HG03460 (cell line): ENCODE measurements around the gene NAV3.

Source experiments
- ATAC-seq: cut with Tn5 transposase; IDR thresholded peaks from one replicate; pipeline ENCODE4 v1.9.1; 2021; ENCODE audit not compliant: unreplicated experiment

Gene NAV3

DNA sequence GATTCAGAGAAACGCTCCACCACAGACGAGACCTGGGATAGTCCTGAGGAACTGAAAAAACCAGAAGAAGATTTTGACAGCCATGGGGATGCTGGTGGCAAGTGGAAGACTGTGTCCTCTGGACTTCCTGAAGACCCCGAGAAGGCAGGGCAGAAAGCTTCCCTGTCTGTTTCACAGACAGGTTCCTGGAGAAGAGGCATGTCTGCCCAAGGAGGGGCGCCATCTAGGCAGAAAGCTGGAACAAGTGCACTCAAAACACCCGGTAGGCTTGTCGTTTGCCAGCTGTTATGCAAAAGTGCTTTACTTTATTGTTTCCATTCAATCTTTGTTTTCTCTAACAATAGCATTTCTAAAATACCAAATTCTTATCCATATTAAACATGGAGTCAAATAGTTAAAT is 287.3 kb downstream of the NAV3 start:
- ATAC-seq, result no peak

DNA sequence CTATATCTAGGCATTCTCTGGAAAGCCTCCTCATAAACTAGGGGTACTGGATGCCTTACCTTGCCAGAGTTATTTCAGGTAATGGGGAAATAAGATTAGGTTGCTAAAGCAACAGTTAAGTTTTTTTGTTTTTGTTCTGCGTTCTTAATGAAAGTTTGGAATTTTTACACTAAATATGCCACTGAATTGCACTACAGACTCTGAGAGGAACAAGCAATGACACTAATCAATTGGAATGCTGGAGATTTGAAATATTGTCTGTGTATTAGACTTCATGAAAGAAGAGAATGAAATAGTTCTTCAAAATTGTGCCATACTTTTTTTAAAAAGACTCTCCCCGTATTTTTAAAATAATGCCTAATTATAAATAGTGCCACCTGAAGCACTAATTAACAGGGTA is 287.8 kb downstream of the NAV3 start:
- ATAC-seq, result no peak

DNA sequence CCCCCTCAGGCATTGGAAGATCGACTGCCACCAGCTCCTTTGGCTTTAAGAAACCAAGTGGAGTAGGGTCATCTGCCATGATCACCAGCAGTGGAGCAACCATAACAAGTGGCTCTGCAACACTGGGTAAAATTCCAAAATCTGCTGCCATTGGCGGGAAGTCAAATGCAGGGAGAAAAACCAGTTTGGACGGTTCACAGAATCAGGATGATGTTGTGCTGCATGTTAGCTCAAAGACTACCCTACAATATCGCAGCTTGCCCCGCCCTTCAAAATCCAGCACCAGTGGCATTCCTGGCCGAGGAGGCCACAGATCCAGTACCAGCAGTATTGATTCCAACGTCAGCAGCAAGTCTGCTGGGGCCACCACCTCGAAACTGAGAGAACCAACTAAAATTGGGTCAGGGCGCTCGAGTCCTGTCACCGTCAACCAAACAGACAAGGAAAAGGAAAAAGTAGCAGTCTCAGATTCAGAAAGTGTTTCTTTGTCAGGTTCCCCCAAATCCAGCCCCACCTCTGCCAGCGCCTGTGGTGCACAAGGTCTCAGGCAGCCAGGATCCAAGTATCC is 288.7 kb downstream of the NAV3 start:
- ATAC-seq, result no peak

DNA sequence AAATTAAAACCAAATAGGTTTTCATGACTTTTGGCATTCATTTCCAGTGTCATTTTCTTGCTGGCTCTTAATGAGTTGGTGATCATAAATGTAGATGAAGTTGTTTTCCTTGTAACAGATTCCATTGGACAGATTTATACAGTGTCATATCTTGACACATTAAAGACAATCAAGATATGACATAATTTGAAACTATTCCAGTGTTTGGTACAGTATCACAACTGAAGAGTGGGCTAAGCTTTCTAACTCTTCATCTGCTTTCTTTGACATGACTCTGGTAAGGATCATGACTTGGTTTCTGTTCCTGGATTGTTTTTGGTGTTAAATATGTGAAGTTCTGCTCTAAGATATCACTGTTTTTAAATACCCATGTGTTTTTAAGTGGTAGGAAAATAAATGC is 289.6 kb downstream of the NAV3 start:
- ATAC-seq, result no peak

DNA sequence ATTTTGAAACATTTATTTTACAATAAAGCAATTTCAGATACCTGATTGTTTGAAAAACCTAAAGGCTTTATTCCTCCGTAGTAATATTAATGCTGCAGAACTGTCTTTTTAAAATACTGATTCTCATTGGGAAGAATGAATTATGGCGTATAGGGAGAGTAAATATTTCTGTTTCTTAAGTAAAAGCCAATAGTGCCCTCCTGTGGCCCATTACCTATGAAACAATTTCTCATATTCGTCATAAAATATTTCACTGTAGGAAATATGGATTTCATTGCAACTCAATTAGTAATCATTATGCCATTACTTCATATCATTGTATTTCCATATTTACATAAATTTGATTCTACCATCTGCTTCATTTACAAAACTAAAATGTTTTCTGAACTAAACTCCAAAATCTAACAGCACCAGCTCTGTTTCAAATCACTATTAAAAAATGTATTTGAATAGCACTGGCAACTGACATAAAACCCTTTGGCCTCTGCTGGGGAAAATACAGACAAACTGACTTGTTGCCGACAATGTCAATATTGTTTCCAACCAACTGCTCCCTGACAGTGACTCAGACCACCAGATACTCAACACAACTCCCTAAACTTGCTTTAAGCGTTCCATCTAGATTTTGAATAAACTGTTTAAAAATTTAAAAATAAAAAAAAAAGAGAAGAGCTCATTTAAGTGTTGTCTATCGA is 290.3 kb downstream of the NAV3 start:
- no peak for ATAC-seq

DNA sequence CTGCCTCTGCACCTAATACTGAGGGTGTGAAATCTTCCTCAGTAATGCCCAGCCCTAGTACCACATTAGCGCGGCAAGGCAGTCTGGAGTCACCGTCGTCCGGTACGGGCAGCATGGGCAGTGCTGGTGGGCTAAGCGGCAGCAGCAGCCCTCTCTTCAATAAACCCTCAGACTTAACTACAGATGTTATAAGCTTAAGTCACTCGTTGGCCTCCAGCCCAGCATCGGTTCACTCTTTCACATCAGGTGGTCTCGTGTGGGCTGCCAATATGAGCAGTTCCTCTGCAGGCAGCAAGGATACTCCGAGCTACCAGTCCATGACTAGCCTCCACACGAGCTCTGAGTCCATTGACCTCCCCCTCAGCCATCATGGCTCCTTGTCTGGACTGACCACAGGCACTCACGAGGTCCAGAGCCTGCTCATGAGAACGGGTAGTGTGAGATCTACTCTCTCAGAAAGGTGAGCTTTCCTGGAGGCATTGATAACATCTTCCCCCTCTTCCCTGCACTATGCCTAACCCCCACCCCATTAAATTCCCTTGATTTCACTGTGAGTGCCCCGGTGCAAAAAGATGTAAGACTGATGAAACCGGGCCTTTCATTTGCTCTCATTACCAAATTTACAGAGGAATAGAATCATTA is 291.4 kb downstream of the NAV3 start:
- ATAC-seq, result no peak

DNA sequence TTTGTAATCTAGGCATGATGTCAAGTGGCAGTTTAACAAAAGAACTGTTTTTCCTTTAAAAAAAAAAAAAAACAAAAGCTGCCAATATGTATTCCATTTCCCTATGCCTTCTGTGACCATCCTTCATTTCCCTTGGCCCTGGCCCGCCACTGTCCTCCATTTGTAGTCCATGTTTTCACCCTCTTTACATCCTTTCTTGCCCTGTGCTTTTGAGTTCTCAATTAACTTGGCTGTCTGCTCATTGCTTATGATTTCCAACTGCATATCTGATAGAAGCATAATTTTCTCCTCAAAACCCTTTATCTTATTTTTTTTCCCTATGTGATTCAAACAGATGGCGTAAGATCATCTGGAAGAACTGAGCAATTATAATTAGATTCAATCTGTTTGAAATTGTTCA is 297.5 kb downstream of the NAV3 start:
- ATAC-seq, result no peak

DNA sequence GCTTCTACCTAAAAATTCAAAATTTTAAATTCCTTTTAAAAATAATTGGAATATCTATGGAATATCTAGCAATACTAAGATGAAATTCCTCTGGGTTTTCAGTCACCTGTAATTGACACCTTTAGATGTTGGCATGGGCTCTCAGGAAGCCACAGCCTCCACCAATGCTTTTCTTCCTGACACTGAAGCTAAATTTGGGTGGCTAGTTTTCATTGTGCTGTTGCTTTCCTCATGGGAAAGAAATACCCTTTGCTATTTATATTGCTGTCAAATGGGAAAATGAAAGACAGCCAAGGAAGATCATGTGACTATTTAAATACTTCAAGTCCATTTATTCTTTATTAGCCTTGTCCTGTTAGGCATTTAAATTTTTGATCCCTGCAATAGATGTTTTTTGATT is 313.0 kb downstream of the NAV3 start:
- ATAC-seq, result no peak

DNA sequence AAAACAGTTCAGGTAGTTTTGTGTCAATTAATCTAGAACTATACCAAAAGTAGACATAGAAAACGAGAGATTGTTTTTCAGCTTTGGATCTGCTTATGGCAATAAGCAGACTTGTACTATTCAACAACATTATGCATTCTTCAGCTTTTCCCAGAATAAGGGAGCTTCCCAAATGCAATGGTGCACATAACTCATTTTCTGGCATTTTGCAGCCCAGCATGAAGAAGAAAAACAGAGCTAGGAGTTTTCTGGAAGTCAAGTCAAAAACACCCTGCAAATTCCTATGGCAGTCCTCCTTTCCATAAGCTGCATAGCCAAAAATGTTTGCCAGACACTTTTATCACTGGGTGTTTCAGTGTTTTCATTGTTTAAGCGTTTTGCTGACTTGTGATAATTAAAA is 314.7 kb downstream of the NAV3 start:
- ATAC-seq, result no peak

DNA sequence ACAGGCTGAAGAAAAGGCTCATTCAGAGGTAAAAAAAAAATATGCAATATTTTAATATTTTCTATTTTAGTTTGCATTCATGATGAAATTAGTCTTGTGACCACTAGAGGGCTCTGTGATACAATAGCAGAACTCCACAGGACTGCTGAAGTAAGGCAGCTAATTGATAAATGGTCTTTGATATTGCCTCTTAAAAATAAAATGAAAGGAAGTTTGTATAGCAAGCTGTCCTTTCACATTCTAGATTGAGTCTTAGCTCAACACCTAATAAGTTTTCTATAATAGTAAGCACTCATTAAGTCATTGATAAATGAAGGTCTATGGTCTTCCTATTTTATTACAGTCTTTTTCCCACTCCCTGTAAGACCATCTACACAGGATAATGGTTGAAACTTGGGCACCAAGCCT is 315.7 kb downstream of the NAV3 start:
- ATAC-seq, result peak; percentile 74

DNA sequence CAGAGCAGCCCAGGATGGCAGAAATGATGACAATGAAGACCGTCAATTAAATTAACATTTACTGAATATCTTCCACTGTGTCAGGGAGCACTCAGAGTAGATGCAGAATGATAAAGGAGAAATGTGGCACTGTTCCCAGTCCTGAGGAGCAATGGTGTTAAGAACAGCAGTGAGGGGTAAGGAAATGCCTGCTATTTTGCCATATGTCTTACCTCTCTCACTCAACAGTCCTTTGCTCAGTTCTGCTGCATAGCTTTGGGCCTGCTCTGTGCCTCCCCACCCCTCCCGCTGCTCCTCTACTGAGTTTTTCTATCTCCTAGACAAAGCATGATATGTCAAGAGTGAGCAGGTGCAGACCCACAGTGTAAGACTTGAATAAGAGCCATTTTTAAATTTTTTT is 318.8 kb downstream of the NAV3 start:
- no peak for ATAC-seq

DNA sequence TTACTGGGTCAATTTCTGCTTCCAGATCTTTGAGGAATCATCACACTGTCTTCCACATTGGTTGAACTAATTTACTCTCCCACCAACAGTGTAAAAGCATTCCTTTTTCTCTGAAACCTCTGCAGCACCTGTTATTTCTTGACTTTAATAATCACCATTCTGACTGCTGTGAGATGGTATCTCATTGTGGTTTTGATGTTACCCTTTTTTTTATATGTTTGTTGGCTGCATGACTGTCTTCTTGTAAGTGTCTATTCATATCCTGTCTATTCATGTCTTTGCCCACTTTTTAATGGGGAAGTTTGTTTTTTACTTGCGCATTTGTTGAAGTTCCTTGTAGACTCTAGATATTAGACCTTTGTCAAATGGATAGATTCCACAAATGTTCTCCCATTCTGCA is 324.9 kb downstream of the NAV3 start:
- no peak for ATAC-seq

DNA sequence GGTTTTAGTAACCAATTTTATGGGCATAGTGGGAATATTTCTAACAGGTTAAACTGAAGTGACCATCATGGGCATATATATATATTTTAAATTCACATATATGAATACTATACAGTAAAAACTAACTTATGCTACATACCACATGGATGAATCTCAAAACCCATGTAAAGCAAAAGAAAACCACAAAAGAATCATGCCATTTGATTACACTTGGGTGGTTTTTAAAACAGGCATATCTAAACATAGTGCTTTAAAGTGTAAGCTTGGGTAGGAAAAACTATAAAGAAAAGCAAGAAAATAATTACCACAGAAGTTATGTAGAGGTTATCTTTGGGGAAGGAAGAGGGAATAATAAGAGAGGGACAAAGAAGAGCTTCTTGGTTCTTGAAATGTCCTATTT is 326.1 kb downstream of the NAV3 start:
- ATAC-seq, result no peak

DNA sequence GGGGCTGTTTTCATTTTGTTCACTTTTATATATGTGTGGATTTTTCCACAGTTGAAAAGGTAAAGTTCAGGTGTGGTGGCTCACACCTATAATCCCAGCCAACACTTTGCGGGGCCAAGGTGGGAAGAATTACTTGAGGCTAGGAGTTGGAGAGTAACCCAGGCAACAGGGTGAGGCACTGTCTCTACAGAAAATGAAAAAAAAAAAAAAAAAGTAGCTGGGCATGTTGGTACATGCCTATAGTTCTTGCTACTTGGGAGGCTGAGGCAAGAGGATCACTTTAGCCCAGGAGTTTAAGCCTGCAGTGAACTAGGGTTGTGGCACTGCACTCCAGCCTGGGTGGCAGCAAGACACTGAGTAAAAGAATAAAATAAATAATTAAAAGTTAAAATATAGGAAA is 326.5 kb downstream of the NAV3 start:
- no peak for ATAC-seq

DNA sequence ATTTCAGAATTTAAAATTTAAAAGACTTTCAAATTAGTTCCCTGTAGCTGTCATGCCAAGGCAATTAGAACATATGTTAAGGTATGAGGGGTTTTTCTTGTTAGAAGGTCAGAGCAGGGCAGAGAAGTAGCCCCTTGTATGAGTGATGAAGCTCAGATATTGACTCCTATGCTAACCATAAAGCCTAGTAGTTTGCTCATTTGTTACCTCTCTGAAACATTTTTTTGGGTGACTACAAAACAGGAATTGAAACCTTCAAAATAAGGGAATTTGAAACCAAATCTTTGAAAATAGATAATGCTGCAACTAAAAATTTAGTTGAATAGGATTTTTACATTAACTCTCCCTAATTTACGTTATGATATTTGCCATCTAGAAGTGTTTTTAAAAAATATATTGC is 333.5 kb downstream of the NAV3 start:
- no peak for ATAC-seq

DNA sequence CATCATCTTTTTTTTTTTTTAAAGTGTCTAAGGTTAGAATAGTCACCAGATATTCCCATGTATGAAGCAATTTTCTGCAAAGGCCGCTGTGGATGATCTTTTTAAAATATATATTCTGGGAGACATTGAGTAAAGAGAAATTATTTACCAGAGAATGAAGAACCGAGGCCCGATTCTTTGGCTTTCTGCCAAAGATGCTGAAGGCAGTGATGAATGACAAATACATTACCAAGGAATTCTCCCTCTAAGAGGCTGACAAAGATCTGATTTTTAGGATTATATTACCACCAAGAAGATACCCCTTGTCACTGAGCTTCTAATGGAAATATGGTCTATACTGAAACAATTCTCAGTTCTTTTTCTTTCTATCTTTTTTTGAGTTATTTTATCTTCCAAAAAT is 336.8 kb downstream of the NAV3 start:
- ATAC-seq, result no peak

DNA sequence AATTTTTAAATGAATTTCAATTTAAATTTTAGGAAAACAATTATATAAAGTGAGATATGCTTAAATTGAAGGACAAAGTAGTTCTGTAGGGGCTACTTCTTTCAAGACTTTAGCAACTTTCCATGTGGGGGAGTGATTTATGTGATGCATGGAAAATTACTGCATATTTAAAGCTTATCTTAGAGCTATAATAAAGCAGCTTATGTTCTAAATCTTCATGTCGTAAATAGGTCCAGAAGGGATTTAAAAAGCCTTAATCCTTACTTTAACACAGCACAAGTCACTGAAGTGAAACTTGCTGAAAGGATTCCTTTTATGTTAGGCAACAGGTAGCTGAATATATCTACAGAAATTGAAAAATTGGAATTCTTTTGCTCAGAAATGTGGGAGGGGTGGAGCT is 340.4 kb downstream of the NAV3 start:
- no peak for ATAC-seq

DNA sequence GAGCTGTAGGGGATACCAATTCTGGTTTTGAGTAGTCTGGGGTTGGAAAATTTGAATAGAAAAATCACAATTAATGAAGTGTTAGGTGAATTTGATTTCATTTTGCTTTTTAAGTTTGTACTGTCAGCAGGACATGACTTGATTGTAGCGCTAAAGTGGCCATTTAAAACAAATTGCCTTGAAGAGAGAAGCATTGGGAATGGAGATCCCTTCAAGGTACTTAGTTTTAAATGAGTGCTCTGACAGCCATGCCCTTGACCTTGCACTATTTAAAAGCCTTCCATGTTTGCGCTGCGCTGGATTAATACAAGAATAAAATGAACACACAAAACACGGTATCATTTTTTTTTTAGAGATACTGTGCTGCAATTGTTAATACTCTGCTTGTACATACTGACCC is 345.9 kb downstream of the NAV3 start:
- ATAC-seq, result no peak

DNA sequence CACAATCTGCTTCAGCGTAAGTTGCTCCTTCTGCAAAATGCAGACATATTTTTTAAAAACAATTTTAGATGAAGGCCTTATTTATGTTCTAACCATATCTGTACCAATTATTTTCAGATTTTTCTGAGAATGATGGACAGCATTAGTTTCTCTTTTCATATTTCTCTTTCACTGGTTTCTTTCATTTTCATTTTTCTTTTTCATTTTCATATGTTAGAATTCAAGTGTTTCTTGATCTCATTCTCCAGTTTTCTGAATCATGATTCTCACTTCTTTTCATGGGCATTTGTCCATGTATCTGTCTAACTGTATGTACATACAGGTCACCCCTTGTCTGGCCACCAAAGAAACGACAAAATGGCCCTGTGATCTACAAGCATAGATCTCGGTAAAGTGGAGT is 346.6 kb downstream of the NAV3 start:
- no peak for ATAC-seq

DNA sequence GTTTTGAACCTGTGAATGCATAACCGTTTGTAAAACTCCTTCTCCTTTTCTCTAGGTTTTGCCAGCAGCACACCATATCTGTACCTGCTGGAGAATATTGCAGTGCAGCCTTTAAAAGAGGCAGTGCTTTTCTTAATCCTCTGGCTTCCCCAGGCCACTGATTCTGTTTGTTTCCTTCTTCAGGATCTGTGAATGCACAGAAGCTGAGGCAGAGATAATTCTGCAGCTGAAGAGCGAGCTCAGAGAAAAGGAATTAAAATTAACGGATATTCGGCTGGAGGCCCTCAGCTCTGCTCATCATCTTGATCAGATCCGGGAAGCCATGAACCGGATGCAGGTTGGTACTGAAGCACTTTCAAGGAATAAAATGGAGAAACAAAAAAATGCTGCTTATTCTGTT is 348.7 kb downstream of the NAV3 start:
- no peak for ATAC-seq

DNA sequence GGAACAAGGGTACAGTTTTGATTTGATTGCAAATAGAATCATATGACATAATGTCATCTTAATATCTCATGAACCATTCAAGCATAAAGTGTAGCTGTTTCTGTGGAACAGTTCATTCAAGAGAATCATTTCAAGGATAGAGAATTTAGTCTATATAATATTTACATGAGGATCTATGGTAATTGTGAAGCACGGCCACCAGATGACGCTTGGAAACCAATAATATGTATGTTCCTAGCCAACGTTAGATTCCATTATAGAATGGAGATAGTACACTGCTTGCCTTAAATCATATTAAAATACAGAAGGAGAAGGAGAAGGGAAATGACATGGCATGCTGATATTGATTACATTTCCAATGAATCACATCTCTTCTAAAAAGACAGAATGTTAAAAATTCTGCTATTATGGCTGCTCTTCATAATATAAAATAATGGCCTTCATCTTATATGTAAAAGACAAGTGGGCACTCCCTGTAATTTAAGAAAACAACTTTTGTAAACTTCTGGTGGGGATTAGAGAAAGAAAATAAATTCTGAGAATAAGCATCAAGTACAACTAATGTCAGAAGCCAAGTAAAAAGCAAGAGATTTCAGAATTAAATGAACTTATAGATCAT is 351.0 kb downstream of the NAV3 start:
- ATAC-seq, result no peak

DNA sequence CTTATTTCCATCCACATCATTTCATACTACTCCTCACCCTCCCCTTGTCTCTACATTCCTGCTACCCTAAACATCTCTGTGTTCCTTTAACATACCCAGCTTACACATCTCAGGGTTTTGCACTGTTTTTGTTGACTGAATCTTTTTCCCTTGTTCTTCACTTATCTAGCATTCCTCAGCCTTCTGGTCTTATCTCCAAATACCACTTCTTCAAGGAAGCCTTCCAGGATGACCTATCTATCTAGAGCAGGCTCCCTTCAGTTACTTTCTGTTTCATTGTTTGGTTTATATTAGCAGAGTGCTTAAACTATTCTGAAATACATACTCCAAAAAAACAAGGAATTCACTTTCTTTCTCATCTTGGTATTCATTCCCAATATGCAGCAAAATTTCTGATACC is 353.1 kb downstream of the NAV3 start:
- ATAC-seq, result no peak
